T follicular helper cell (primary cell): Measurements from ENCODE around the gene SMYD1.

ENCODE experiments used
- DNase-seq: peaks from one replicate; pipeline ENCODE4 v3.0.0-alpha.2; 2020; ENCODE audit warnings: low read depth

SMYD1 gene

GRCh38 chr2:88141952-88142351, 74.3 kb downstream of the SMYD1 start:
- no peak for DNase-seq

- DNase-seq = no peak
Observed at GRCh38 chr2:88144271-88144670, 76.6 kb downstream of the SMYD1 start.

DNA sequence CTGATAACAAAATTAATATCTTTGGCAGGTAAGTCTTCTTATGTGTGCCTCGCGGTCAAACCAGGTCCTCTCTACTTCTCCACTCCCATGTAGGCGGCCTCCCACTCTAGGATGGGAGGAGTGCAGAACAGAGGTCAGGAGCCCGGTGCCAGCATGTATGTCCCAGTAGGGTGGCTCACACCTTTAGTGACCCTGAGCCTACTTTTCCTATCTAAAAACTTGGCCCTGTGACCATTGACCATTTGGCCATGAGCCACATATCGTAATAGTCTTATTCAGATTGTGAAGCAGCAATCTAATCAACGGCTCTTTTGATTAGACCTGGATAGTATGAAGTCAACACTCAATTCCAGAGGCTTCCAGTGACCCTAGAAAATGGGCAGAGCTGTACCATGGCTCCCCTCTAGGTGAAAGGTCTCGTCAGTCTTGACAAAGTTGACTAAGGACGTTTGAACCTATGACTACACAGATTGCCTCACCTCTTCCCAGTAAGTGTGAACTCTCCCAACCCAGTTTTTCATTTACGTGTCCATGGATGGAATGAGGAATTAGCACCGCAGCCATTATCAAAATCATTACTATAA, 77.4 kb downstream of the SMYD1 start:
- no peak for DNase-seq

DNA sequence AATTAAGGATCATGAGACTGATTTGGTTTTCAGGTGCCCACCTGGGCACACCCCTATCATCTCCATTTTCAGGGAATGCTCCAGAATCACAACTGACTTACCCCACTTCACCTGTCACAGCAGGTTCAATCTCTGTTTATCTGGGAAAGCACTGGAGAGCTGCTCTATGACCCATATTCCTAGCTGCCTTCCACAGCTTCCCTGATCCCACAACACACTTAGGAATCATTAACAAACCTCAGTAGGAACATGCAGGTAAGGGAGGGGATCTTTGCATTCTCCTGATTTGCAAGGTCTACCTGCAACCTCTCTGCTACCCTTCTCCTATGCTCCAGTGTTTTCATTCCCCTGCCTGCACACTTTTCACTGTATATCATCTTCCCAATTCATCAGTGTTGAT, 79.0 kb downstream of the SMYD1 start:
- DNase-seq = no peak

DNA sequence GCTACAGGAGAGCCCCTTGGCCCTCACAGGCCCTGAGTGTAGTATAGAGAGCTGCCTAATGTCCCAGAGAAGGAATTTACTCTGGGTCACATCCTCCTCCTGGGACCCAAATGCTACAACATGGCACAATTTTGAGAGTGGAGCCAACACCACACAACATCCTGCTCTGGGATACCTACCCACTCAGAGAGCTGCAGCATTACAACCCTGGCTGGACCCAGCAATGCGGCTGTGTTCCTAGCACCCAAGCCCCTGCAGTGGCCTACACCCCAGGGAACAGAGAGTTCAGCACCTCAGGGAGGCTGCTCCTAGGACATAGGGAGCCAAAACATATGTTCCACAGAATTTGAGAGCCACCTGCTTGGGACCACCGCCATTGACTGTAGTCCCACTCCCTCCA, 79.5 kb downstream of the SMYD1 start:
- DNase-seq = no peak

- DNase-seq = no peak
Observed at GRCh38 chr2:88148929-88149438, 81.4 kb downstream of the SMYD1 start.

GRCh38 chr2:88159481-88159880, 91.9 kb downstream of the SMYD1 start:
- no peak for DNase-seq

DNA sequence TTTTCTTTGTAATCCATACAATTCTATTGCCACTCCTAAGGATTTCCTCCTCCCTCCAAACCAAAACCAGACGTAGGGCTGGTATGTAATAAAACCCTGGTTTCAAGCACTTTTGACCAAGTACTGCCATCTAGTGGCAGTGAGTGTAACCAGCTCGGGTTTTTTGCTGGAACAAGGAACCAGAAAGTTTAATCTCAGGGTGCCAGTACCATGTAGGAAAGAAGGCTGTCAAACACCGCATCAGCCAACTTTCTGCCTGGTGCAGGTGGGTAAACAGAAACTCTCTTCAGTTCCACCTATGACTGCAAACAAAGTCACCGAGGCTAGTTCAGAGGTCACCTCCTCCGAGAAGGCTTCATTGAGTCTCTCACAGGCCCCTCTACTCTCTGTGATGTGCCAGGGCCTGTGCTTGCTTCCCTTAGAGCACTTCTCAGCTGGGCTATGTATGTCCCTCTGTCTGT, 92.4 kb downstream of the SMYD1 start:
- DNase-seq = peak; percentile 36

DNA sequence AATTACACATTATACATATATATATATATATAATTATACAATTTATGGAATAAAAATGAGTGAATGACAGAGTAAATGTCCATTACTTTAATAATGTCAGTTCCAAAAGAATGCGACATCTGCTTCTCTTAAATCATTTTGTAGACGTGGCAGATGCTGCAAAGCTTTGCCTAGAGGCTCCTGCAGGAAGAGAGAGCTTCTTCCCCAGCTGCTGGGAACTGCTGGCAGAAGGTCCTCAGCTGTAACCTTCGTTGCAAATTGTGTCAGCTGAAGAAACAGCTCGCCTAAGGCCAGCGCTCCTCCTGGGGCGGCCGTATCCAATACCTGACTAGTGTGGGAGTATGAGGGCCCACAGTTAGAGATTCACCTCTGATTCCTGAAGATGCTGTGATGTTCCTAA, 92.9 kb downstream of the SMYD1 start:
- no peak for DNase-seq

- DNase-seq = no peak
Observed at GRCh38 chr2:88161446-88162244, 94.0 kb downstream of the SMYD1 start.
